Activated CD8-positive, alpha-beta memory T cell treated with anti-CD3 and anti-CD28 coated beads, Interleukin-2, amount 50 U/mL, for 1 hour (primary cell): ENCODE data around the gene SLC7A14.

Experiments used
- DNase-seq: peaks from one replicate; pipeline ENCODE4 v3.0.0-alpha.2; 2020; ENCODE audit errors: extremely low read depth

Gene SLC7A14

GRCh38 chr3:170428095-170428494, 157.8 kb downstream of the SLC7A14 start:
- DNase-seq = no peak

GRCh38 chr3:170426240-170426797, 159.6 kb downstream of the SLC7A14 start:
- DNase-seq = no peak

DNA sequence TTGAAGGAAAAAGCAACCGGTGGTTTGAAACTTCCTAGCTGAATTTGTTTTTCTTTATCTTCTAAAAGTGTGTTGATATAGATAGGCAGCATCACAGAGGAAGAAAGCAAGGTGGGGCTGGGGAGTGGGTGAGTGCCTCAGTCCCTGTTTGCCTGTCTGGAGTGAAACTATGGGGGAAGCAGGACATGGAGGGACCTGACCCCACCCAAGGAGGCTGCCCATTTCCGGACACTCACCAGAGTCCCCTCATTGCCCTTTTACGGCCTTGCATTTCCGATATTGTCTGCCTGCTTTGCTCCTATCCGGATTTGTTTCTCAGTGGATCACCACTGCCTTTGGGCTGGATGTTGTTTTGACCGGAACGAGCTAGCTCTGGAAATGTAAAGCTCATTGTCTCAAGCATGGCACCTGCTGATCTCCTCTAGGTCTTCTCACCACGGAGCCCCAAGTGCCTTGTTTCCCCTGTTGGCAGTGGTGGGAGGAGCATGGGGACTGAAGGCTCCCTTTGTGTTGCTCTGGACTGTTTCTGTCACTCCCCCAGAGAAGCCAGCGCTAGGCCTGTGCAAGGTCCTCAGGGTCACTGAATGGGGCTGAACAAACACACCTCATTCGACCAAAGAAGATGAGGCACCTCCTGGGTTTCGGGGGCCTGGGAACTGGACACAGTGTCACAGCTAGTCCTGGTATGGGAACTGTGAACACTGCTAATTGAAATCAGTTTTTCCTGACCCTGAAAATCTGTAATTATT, 160.2 kb downstream of the SLC7A14 start:
- DNase-seq = no peak

DNA sequence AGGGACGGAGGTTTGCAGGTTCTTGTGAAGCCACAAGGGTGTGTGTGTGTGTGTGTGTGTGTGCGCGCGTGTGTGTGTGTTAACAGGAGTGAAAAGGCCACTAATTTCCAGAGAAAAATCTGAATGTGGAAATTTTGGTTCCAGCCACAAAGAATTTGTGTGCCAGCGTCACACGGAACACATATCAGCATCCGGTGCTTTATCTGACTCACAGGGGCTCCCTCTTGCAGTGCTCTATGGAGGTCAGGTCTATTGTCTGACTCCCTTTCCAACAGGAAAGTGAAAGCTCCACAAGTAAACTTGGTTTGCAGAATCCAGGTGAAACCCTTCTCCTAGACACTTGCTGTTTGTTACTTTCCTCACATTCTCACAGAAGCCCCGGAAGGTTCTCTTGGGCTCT, 161.0 kb downstream of the SLC7A14 start:
- no peak for DNase-seq

- no peak for DNase-seq
These were observed 162.8 kb downstream of the SLC7A14 start for GRCh38 chr3:170423001-170423615.

GRCh38 chr3:170421758-170422157, 164.1 kb downstream of the SLC7A14 start:
- no peak for DNase-seq

DNA sequence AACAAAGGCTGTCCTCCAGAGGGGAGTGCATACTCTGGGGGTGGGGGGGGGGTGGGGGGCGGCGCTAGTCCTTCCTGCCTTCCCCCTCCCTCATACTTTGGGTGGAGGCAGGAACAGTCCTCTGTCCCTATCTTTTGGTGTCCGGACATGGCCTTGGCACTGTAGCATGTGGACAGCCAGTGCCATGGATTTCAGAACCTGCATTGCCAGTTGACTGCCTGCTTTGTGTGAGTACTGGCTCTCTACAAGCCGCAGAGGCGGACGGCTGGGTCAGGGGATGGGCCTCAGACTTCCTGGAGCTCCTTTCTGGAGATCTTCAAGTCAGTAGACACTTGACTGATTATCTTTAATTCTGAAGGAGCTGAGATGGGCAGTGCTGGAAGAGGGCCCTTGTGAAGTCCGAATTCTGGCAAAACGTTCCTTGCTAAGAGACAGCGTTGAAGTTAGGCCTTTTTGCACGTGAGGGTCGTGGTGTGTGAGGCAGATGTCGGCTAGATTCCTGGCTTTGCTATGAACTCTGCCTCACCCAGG, 164.7 kb downstream of the SLC7A14 start:
- DNase-seq = no peak

GRCh38 chr3:170420307-170420821, 165.5 kb downstream of the SLC7A14 start:
- DNase-seq = no peak

DNA sequence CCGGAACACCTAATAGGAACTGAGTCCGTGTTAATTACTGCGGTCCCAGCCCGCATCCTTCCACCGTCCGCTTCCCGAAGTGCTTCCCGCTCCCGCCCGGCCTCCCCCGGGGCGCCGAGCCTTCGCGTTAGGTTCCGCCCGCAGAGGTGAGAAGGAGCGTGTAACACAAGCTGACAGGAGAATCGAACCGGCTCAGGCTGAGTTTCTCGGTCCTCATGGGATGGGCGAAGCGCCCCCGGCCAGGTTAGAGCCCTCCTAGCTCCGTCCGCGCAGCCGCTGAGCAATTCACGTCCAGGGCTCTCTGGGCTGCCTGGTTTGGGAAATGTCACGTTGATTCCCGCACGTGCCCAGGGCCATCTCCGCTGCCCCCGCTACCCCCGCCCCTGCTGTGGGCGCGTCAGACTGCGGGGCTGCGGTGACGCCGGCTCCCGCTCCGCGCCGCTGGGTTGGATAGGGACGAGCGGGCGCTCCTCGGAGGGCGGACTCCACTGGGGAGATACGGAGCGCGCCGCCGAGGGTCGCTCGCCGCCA, 166.3 kb downstream of the SLC7A14 start:
- no peak for DNase-seq

DNA sequence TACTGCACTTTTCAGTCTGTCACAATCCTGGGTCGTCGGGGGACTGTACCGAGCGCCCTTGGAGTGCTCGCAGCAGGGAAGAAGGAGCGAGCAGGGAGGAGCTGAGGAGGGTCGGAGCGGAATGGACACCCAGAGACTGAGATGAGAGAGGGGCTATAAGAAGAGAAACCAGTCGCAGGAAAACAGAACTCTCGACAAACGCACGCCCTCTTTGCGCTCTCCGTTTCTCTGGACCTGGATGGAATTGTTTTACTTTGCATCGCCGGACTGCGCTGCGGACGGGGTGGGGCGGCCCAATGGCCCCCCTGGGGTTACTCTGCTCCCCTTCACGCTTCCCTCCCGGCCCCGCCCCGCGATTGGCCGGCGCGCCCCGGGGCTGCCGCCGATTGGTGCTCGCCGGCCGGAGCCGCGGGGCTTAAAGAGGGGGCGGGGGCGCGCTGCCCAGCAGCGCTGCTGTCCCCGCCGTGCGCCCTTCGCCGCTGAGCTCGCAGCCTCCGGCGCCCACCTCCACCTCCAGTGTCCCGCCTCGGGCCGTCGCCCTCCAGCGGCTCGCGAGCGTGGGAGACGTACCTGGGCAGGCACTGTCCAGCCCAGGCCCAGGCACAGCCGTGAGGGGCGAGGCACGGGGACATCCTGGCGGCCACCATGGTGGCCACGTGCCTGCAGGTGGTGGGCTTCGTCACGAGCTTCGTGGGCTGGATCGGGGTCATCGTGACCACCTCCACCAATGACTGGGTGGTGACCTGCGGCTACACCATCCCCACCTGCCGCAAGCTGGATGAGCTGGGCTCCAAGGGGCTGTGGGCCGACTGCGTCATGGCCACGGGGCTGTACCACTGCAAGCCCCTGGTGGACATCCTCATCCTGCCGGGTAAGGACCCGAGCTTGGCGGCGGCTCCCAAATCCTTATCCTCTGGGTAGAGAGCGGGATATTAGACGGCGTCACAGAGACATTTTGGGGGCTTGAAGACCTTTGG, 167.2 kb downstream of the SLC7A14 start, which contains the start of gene CLDN11:
TSS of gene CLDN11 (plus strand) at position 447 of the 977 bp plus-strand sequence. CDS start at position 646, 199 bp downstream.
- DNase-seq = no peak

DNA sequence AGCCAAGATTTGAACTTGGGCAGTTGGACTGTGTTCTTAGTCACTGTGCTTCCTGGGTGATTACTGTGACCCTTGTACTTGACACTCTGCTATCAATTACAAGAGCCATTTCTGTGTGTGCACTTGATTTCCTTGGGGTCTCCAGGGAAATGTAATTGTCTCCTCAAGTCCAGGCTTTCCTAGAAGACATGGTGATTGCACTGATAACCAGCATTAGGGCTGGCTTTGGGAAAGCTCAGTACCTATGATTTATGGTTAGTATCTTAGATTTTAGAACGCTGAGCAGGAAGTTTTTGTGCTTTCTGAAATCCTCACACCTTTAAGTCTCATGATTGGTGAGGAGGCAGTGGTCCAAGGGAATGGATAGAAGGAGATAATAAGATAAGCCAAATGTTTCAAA, 168.8 kb downstream of the SLC7A14 start:
- no peak for DNase-seq

DNA sequence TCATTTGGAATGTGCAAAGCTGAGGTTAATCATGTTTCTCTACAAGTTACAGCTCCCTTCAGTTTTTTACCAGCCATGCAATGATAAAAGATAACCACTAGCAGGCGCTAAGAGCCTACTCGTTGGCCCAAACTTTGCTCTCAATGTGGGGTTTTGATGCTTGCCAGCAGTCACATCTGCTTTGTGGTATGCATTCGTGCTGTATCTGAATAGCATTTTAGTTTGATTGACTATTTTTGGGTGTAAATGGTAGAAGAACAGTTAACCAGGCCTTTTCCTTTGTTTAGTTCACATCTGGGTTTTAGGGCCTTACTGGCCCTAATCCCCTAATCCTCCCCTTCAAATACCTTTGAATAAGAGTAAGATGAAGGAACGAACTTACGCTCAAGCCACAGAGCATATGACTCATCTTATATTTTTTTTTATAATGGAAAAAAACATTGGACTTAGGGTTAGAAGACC, 171.6 kb downstream of the SLC7A14 start:
- no peak for DNase-seq

- DNase-seq = no peak
These were observed 172.6 kb downstream of the SLC7A14 start for GRCh38 chr3:170413291-170413690.

DNA sequence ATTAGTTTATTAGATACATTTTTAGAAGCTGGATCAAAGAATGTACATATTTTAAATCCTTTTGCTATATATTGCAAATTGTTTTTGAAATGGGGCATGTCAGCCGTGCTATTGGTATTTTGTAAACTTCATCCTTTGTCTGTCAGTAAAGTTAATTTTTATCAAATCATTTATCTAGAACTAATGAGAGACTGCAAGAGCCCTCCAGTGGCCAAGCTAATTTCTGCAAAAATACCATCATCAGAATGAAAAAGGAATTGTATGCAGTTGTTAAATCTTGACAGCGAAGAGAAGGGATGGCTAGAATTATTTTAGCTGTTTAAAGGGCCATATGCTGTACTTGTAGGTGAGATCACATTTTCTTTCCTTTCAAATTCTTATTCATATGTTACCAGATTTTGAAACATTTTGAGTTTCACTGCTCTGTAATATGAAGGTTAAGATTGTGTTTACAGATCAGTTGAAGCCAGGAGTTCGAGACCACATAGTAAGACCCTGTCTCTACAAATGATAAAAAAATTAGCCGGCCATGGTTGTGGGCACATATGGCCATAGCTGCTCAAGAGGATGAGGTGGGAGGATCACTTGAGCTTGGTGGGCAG, 175.3 kb downstream of the SLC7A14 start:
- DNase-seq = no peak
